H9 (cell line): ENCODE measurements around the gene DUOXA1. TPM values are rescaled to one million over a fixed set of nuclear protein-coding genes. Genes with fewer than 3 reads are reported as not detected.

Experiments
- DNase-seq: peaks from one replicate; pipeline ENCODE4 v3.0.0-alpha.2; 2017
- H2AFZ ChIP-seq: one replicate; pipeline ENCODE4 v1.6.1; 2013; ENCODE audit warnings: mild to moderate bottlenecking, low read length, control low read depth, moderate library complexity
- H2AK5ac ChIP-seq: 2 replicates; pipeline ENCODE4 v1.6.1; 2013; ENCODE audit warnings: low read length, control low read depth, mixed read lengths; ENCODE audit not compliant: insufficient read length
- H2BK120ac ChIP-seq: one replicate; pipeline ENCODE4 v1.6.1; 2013; ENCODE audit warnings: low read depth, mild to moderate bottlenecking, low read length, control low read depth, inconsistent platforms; ENCODE audit not compliant: poor library complexity, severe bottlenecking
- H2BK12ac ChIP-seq: 2 replicates; pipeline ENCODE4 v1.6.1; 2013; ENCODE audit warnings: low read length, control low read depth, mixed read lengths, low read depth; ENCODE audit not compliant: insufficient read length
- H2BK15ac ChIP-seq: 2 replicates; pipeline ENCODE4 v1.6.1; 2013; ENCODE audit warnings: low read depth, low read length, control low read depth
- H2BK20ac ChIP-seq: one replicate; pipeline ENCODE4 v1.6.1; 2013; ENCODE audit warnings: low read depth, mild to moderate bottlenecking, low read length, control low read depth, inconsistent platforms; ENCODE audit not compliant: poor library complexity, severe bottlenecking
- H2BK5ac ChIP-seq: 2 replicates; pipeline ENCODE4 v1.6.1; 2013; ENCODE audit warnings: low read length, control low read depth, mixed read lengths; ENCODE audit not compliant: insufficient read length
- H3K14ac ChIP-seq: 2 replicates; pipeline ENCODE4 v1.6.1; 2013; ENCODE audit warnings: low read length, control low read depth; ENCODE audit not compliant: insufficient read depth
- H3K18ac ChIP-seq: 2 replicates; pipeline ENCODE4 v1.6.1; 2013; ENCODE audit warnings: low read depth, mild to moderate bottlenecking, mixed read lengths, low read length, control low read depth; ENCODE audit not compliant: insufficient read length
- H3K23ac ChIP-seq: 2 replicates; pipeline ENCODE4 v1.6.1; 2013; ENCODE audit warnings: low read length, control low read depth, mixed read lengths, low read depth; ENCODE audit not compliant: insufficient read length
- H3K23me2 ChIP-seq: 2 replicates; pipeline ENCODE4 v1.6.1; 2013; ENCODE audit warnings: low read depth, mild to moderate bottlenecking, mixed read lengths, low read length, control low read depth; ENCODE audit not compliant: insufficient read length, poor library complexity, severe bottlenecking
- H3K27ac ChIP-seq: 2 replicates; pipeline ENCODE4 v1.5.1; 2013; ENCODE audit warnings: low read length, control low read depth, mixed read lengths, low read depth; ENCODE audit not compliant: insufficient read length
- H3K27me3 ChIP-seq: 2 replicates; pipeline ENCODE4 v1.6.1; 2013; ENCODE audit warnings: low read length, control low read depth, inconsistent platforms; ENCODE audit not compliant: insufficient read depth
- H3K4ac ChIP-seq: 2 replicates; pipeline ENCODE4 v1.6.1; 2013; ENCODE audit warnings: low read depth, mild to moderate bottlenecking, control low read depth, inconsistent platforms, low read length, moderate library complexity
- H3K4me1 ChIP-seq: 2 replicates; pipeline ENCODE4 v1.6.1; 2013; ENCODE audit warnings: low read length, control low read depth, inconsistent platforms; ENCODE audit not compliant: insufficient read depth
- H3K4me2 ChIP-seq: 2 replicates; pipeline ENCODE4 v1.6.1; 2013; ENCODE audit warnings: low read length, control low read depth, mixed read lengths; ENCODE audit not compliant: insufficient read length, insufficient read depth
- H3K56ac ChIP-seq: 2 replicates; pipeline ENCODE4 v1.6.1; 2013; ENCODE audit warnings: low read depth, mild to moderate bottlenecking, mixed read lengths, low read length, control low read depth; ENCODE audit not compliant: insufficient read length
- H3K79me1 ChIP-seq: 2 replicates; pipeline ENCODE4 v1.6.1; 2013; ENCODE audit warnings: low read depth, mild to moderate bottlenecking, moderate library complexity, low read length, control low read depth, inconsistent platforms; ENCODE audit not compliant: insufficient read depth, poor library complexity, severe bottlenecking
- H3K79me2 ChIP-seq: 2 replicates; pipeline ENCODE4 v1.6.1; 2013; ENCODE audit warnings: low read length, control low read depth, inconsistent platforms; ENCODE audit not compliant: insufficient read depth
- H3K9ac ChIP-seq: 2 replicates; pipeline ENCODE4 v1.6.1; 2013; ENCODE audit warnings: low read length, control low read depth, mixed read lengths; ENCODE audit not compliant: insufficient read length; ENCODE audit errors: extremely low read depth
- H3K9me3 ChIP-seq: one replicate; pipeline ENCODE4 v1.6.1; 2013; ENCODE audit warnings: low read depth, low read length, inconsistent platforms; ENCODE audit not compliant: control insufficient read depth
- H3T11ph ChIP-seq: one replicate; pipeline ENCODE4 v1.6.1; 2013; ENCODE audit warnings: mild to moderate bottlenecking, low read length, control low read depth, inconsistent platforms
- H4K20me1 ChIP-seq: one replicate; pipeline ENCODE4 v1.6.1; 2013; ENCODE audit not compliant: control insufficient read depth, insufficient read length, insufficient read depth
- H4K5ac ChIP-seq: 2 replicates; pipeline ENCODE4 v1.6.1; 2013; ENCODE audit warnings: low read depth, mild to moderate bottlenecking, mixed read lengths, low read length, control low read depth; ENCODE audit not compliant: insufficient read length
- H4K8ac ChIP-seq: replicated peaks from 2 replicates; pipeline ENCODE4 v1.6.1; 2013; ENCODE audit warnings: low read length, control low read depth, mixed read lengths, low read depth; ENCODE audit not compliant: insufficient read length
- H4K91ac ChIP-seq: 2 replicates; pipeline ENCODE4 v1.6.1; 2013; ENCODE audit warnings: low read depth, mild to moderate bottlenecking, moderate library complexity, mixed read lengths, low read length, control low read depth; ENCODE audit not compliant: insufficient read length
- H3K27ac Mint-ChIP-seq, 3 experiments: 2 replicates in 2 of 3; 3 replicates in 1 of 3; pipeline ENCODE4 v1.8.0; 2020 to 2021; ENCODE audit warnings: mixed read lengths in 3 of 3, mild to moderate bottlenecking in 1 of 3, moderate library complexity in 1 of 3
- H3K27me3 Mint-ChIP-seq: 2 replicates; pipeline ENCODE4 v1.8.0; 2021; ENCODE audit warnings: low read depth, mild to moderate bottlenecking, moderate library complexity, mixed read lengths
- H3K36me3 Mint-ChIP-seq, 3 experiments: 2 replicates in 2 of 3; 3 replicates in 1 of 3; pipeline ENCODE4 v1.8.0; 2020 to 2021; ENCODE audit warnings: low read depth in 3 of 3, mixed read lengths in 3 of 3; ENCODE audit not compliant: insufficient read depth in 1 of 3
- H3K4me1 Mint-ChIP-seq, 2 experiments: 2 replicates each; pipeline ENCODE4 v1.8.0; 2020; ENCODE audit warnings: mixed read lengths in 2 of 2
- H3K4me3 Mint-ChIP-seq, 2 experiments: 2 replicates in 1 of 2; 3 replicates in 1 of 2; pipeline ENCODE4 v1.8.0; 2020 to 2021; ENCODE audit warnings: mild to moderate bottlenecking in 2 of 2, mixed read lengths in 2 of 2, moderate library complexity in 1 of 2
- H3K9me3 Mint-ChIP-seq, 2 experiments: 2 replicates in 1 of 2; 3 replicates in 1 of 2; pipeline ENCODE4 v1.8.0; 2020; ENCODE audit warnings: mild to moderate bottlenecking in 2 of 2, mixed read lengths in 2 of 2, moderate library complexity in 1 of 2
- CTCF ChIP-seq: fragments of 200-600 bp; sonication (generic); conservative IDR thresholded peaks from 3 replicates; pipeline ENCODE4 v1.8.0; 2021; ENCODE audit warnings: antibody characterized with exemption, mild to moderate bottlenecking
- WGBS: extraction: QIAGEN DNeasy Blood & Tissue Kit; methylation state at CpG from one replicate; pipeline ENCODE4 v1.1.7; 2013; ENCODE audit warnings: missing lambda C conversion rate, low lambda C conversion rate, mixed read lengths; ENCODE audit not compliant: insufficient read length; ENCODE audit errors: extremely low coverage; 5-methylcytosine and 5-hydroxymethylcytosine counted together
- total RNA-seq: library from RNA; stranded (reverse); gene quantifications from 2 replicates; pipeline ENCODE4 v1.2.1, GENCODE V29; 2021

The DUOXA1 gene
- total RNA-seq, 1 experiment from 2014 or later = 1.2 TPM

- H3K56ac ChIP-seq = no peak overlapping the region
- no peak overlapping the region for H3K27ac ChIP-seq
- no peak overlapping the region for H2BK12ac ChIP-seq
- TF ChIP-seq CTCF = no peak
- H3K18ac ChIP-seq = peak overlapping the region; percentile 56
- no peak overlapping the region for H2BK120ac ChIP-seq
- H3K23ac ChIP-seq = no peak overlapping the region
- DNase-seq = peak; percentile 42
- H2AK5ac ChIP-seq = no peak overlapping the region
- H3K4me1 Mint-ChIP-seq = peaks cover 8 to 10% of the 10 kb centered on the region in 2 experiments
- no peak overlapping the region for H3K4ac ChIP-seq
- H4K5ac ChIP-seq = no peak overlapping the region
- no peak overlapping the region for H4K8ac ChIP-seq
- H3K14ac ChIP-seq = no peak overlapping the region
- no peak overlapping the region for H4K91ac ChIP-seq
- no peak overlapping the region for H2AFZ ChIP-seq
- no peaks in the 10 kb centered on the region for H4K20me1 ChIP-seq
- H3K4me3 Mint-ChIP-seq = peak overlapping the region; percentile 70 to 79
- peaks cover 0 to 1% (median 0%) of the 10 kb centered on the region in 3 experiments; a peak in 1 of 7 replicates for H3K36me3 Mint-ChIP-seq
- no peaks in the 10 kb centered on the region for H3K79me2 ChIP-seq
- no peaks in the 10 kb centered on the region for H3K4me1 ChIP-seq
- H2BK15ac ChIP-seq = no peak overlapping the region; the same call in 1 of the 2 replicates
- H3T11ph ChIP-seq = no peak overlapping the region
- no peaks in the 10 kb centered on the region for H3K9me3 ChIP-seq
- peaks cover 72% of the 10 kb centered on the region for H3K27me3 ChIP-seq
- H3K27me3 Mint-ChIP-seq = peaks cover 97% of the 10 kb centered on the region
- H3K79me1 ChIP-seq = no peaks in the 10 kb centered on the region
- H2BK5ac ChIP-seq = no peak overlapping the region
- H3K4me2 ChIP-seq = peak overlapping the region; percentile 93
- no CpG with 5 or more reads among the region's 47 CpGs for WGBS
- no peak overlapping the region for H3K27ac Mint-ChIP-seq
- H3K9ac ChIP-seq = no peak overlapping the region
- peaks cover 11% of the 10 kb centered on the region for H3K23me2 ChIP-seq
- H3K9me3 Mint-ChIP-seq = no peaks in the 10 kb centered on the region
- no peak overlapping the region for H2BK20ac ChIP-seq
Observed at GRCh38 chr15:45128971-45129639, 574 bp downstream of the DUOXA1 start.
